Loucy (cell line): ENCODE measurements around the gene TMEM30B.

Source experiments
- H2AFZ ChIP-seq: fragments of 200-600 bp; sonication (generic); 2 replicates; pipeline ENCODE4 v1.6.0; 2016; ENCODE audit warnings: antibody characterized with exemption, mild to moderate bottlenecking, low read length, moderate library complexity
- H3F3A ChIP-seq: fragments of 200-600 bp; 2 replicates; pipeline ENCODE4 v1.6.0; 2016; ENCODE audit warnings: antibody characterized with exemption, low read depth, mild to moderate bottlenecking
- H3K27me3 ChIP-seq: fragments of 200-600 bp; sonication (generic); 2 replicates; pipeline ENCODE4 v1.6.1; 2014; ENCODE audit warnings: low read length, mild to moderate bottlenecking; ENCODE audit not compliant: insufficient read depth, poor library complexity, severe bottlenecking
- H3K36me3 ChIP-seq: fragments of 200-600 bp; sonication (generic); 2 replicates; pipeline ENCODE4 v1.6.1; 2016; ENCODE audit warnings: low read length; ENCODE audit not compliant: insufficient read depth
- H3K4me1 ChIP-seq: fragments of 200-600 bp; sonication (generic); 2 replicates; pipeline ENCODE4 v1.5.1; 2014; ENCODE audit warnings: low read length, mild to moderate bottlenecking; ENCODE audit not compliant: insufficient read depth, poor library complexity, severe bottlenecking
- H3K4me2 ChIP-seq: fragments of 200-600 bp; sonication (generic); 2 replicates; pipeline ENCODE4 v1.6.0; 2014; ENCODE audit warnings: antibody characterized with exemption, low read length, low read depth, mild to moderate bottlenecking; ENCODE audit not compliant: poor library complexity, severe bottlenecking
- H3K4me3 ChIP-seq: fragments of 200-600 bp; sonication (generic); 2 replicates; pipeline ENCODE4 v1.5.1; 2014; ENCODE audit warnings: low read length, mild to moderate bottlenecking, mixed read lengths; ENCODE audit not compliant: poor library complexity, severe bottlenecking
- H3K79me2 ChIP-seq: fragments of 200-600 bp; sonication (generic); 2 replicates; pipeline ENCODE4 v1.6.1; 2014; ENCODE audit warnings: low read length; ENCODE audit not compliant: insufficient read depth
- H3K9ac ChIP-seq: fragments of 200-600 bp; sonication (generic); 2 replicates; pipeline ENCODE4 v1.6.0; 2014; ENCODE audit warnings: mild to moderate bottlenecking, low read depth, low read length, moderate library complexity; ENCODE audit not compliant: poor library complexity, severe bottlenecking
- H3K9me2 ChIP-seq: fragments of 200-600 bp; sonication (generic); replicated peaks from 2 replicates; pipeline ENCODE4 v1.6.1; 2016; ENCODE audit warnings: low read depth, low read length, mixed read lengths
- H3K9me3 ChIP-seq: fragments of 200-600 bp; sonication (generic); 2 replicates; pipeline ENCODE4 v1.6.1; 2014; ENCODE audit warnings: mild to moderate bottlenecking, antibody characterized with exemption, low read length, low read depth; ENCODE audit not compliant: insufficient read depth
- H4K20me1 ChIP-seq: fragments of 200-600 bp; sonication (generic); 2 replicates; pipeline ENCODE4 v1.6.0; 2014; ENCODE audit warnings: antibody characterized with exemption, low read length, mild to moderate bottlenecking; ENCODE audit not compliant: insufficient read depth, poor library complexity, severe bottlenecking
- CTCF ChIP-seq: fragments of 200-600 bp; sonication (generic); conservative IDR thresholded peaks from 2 replicates; pipeline ENCODE4 v1.5.1; 2014; ENCODE audit warnings: mild to moderate bottlenecking, antibody characterized with exemption, low read length
- EZH2phosphoT487 ChIP-seq: fragments of 200-600 bp; IDR thresholded peaks from 2 replicates; pipeline ENCODE4 v1.6.1; 2018; ENCODE audit warnings: antibody characterized with exemption, mild to moderate bottlenecking, moderate library complexity, borderline replicate concordance

Gene TMEM30B

GRCh38 chr14:61234215-61234916 is 46.8 kb downstream of the TMEM30B start:
- TF ChIP-seq EZH2phosphoT487 (no peak), CTCF (no peak)
- H3K4me1 ChIP-seq: no peaks in the 10 kb centered on the region
- H3K27me3 ChIP-seq: no peaks in the 10 kb centered on the region
- H3F3A ChIP-seq: no peaks in the 10 kb centered on the region
- no peaks in the 10 kb centered on the region for H3K79me2 ChIP-seq
- no peaks in the 10 kb centered on the region for H4K20me1 ChIP-seq
- H3K36me3 ChIP-seq: no peaks in the 10 kb centered on the region
- H3K4me3 ChIP-seq: no peak overlapping the region
- H3K9ac ChIP-seq: no peak overlapping the region
- H3K4me2 ChIP-seq: no peak overlapping the region
- H3K9me2 ChIP-seq: no peaks in the 10 kb centered on the region
- no peak overlapping the region for H2AFZ ChIP-seq
- H3K9me3 ChIP-seq: no peaks in the 10 kb centered on the region

GRCh38 chr14:61233436-61233956 is 47.6 kb downstream of the TMEM30B start:
- no peaks in the 10 kb centered on the region for H3F3A ChIP-seq

GRCh38 chr14:61231810-61232209 is 49.3 kb downstream of the TMEM30B start:
- Histone ChIP-seq H2AFZ (no peak overlapping the region), H3K9me3 (no peaks in the 10 kb centered on the region), H3F3A (no peaks in the 10 kb centered on the region), H3K36me3 (no peaks in the 10 kb centered on the region), H3K79me2 (no peaks in the 10 kb centered on the region), H3K4me1 (no peaks in the 10 kb centered on the region), H4K20me1 (no peaks in the 10 kb centered on the region), H3K27me3 (no peaks in the 10 kb centered on the region), H3K4me2 (no peak overlapping the region), H3K4me3 (no peak overlapping the region), H3K9me2 (no peaks in the 10 kb centered on the region), H3K9ac (no peak overlapping the region)
- TF ChIP-seq CTCF: no peak
- TF ChIP-seq EZH2phosphoT487: no peak

More at GRCh38 chr14:61233436-61233956, 47.6 kb downstream of the TMEM30B start:
- no peaks in the 10 kb centered on the region for H3K27me3 ChIP-seq
- no peaks in the 10 kb centered on the region for H3K9me3 ChIP-seq
- H3K79me2 ChIP-seq: no peaks in the 10 kb centered on the region
- H3K9ac ChIP-seq: no peak overlapping the region
- no peaks in the 10 kb centered on the region for H3K4me1 ChIP-seq
- H4K20me1 ChIP-seq: no peaks in the 10 kb centered on the region
- no peak overlapping the region for H3K4me3 ChIP-seq
- H3K4me2 ChIP-seq: no peak overlapping the region
- H3K9me2 ChIP-seq: no peaks in the 10 kb centered on the region
- no peak overlapping the region for H2AFZ ChIP-seq
- H3K36me3 ChIP-seq: no peaks in the 10 kb centered on the region
- TF ChIP-seq EZH2phosphoT487 (no peak), CTCF (no peak)
